ENCODE measurements around the gene LRGUK. TPM values are rescaled to one million over a fixed set of nuclear protein-coding genes. Genes with fewer than 3 reads are reported as not detected.

LRGUK gene
- total RNA-seq, 4 donors from 2014 or later, result 0.10 TPM; not detected in 3

- Histone ChIP-seq H3K27me3 (no peaks in the 10 kb centered on the region), H3K36me3 (no peaks in the 10 kb centered on the region), H3K27ac (no peak overlapping the region), H3K4me1 (no peaks in the 10 kb centered on the region), H3K4me3 (no peak overlapping the region), H3K9me3 (no peaks in the 10 kb centered on the region)
- no peak for ATAC-seq
- TF ChIP-seq CTCF (IDR thresholded peaks at IDR 0.05 in 4 of 5, conservative IDR thresholded peaks at IDR 0.05 in 1 of 5), result no peak
- TF ChIP-seq POLR2A (IDR thresholded peaks at IDR 0.05), result no peak
- intact Hi-C loops (cut with DNase I; ENCODE audit: low total_unique reads), result no loop called here
- no peak for DNase-seq
- in situ Hi-C loops (cut with MboI; ENCODE audit: low sequenced_read_pairs in 4 of 4), result loop anchor here in 1 of 4 donors (10.0 kb wide), 1 partner anchor 193 kb away; the partner anchor contains the start of gene SLC35B4
Measured at GRCh38 chr7:134121632-134122139, 5.5 kb upstream of the LRGUK start.

- ATAC-seq (no peak), DNase-seq (no peak)
- Histone ChIP-seq H3K27ac (no peak overlapping the region), H3K4me1 (peaks cover 4% of the 10 kb centered on the region in 2 donors), H3K36me3 (no peaks in the 10 kb centered on the region), H3K27me3 (no peaks in the 10 kb centered on the region), H3K9me3 (no peaks in the 10 kb centered on the region), H3K4me3 (no peak overlapping the region)
- TF ChIP-seq POLR2A (IDR thresholded peaks at IDR 0.05), result no peak
- TF ChIP-seq CTCF (IDR thresholded peaks at IDR 0.05 in 4 of 5, conservative IDR thresholded peaks at IDR 0.05 in 1 of 5), result no peak
- intact Hi-C loops (cut with DNase I; ENCODE audit: low total_unique reads) (no loop called here), in situ Hi-C loops (cut with MboI; ENCODE audit: low sequenced_read_pairs in 4 of 4) (loop anchor here in 1 of 4 donors (10.0 kb wide), 1 partner anchor 192 kb away; the partner anchor contains the start of gene SLC35B4)
Measured at GRCh38 chr7:134122980-134123379, 4.2 kb upstream of the LRGUK start.

- Histone ChIP-seq H3K4me1 (peaks cover 4 to 5% of the 10 kb centered on the region in 2 donors), H3K4me3 (no peak overlapping the region), H3K27ac (no peak overlapping the region), H3K27me3 (no peaks in the 10 kb centered on the region), H3K9me3 (no peaks in the 10 kb centered on the region), H3K36me3 (no peaks in the 10 kb centered on the region)
- ATAC-seq, result no peak
- intact Hi-C loops (cut with DNase I; ENCODE audit: low total_unique reads) (no loop called here), in situ Hi-C loops (cut with MboI; ENCODE audit: low sequenced_read_pairs in 4 of 4) (loop anchor here in 2 of 4 donors (10.0 to 25.0 kb wide), 2 partner anchors 189 to 1111 kb away; partner anchors contain the start of genes SLC35B4 (in 1 of the 2) and STRA8 (in 1 of the 2))
- DNase-seq, result no peak
- TF ChIP-seq CTCF (IDR thresholded peaks at IDR 0.05 in 4 of 5, conservative IDR thresholded peaks at IDR 0.05 in 1 of 5) (no peak), POLR2A (IDR thresholded peaks at IDR 0.05) (no peak)
Measured at GRCh38 chr7:134126146-134126545, 994 bp upstream of the LRGUK start.

GRCh38 chr7:134126596-134126965, 559 bp upstream of the LRGUK start:
- Histone ChIP-seq H3K27me3 (no peaks in the 10 kb centered on the region), H3K9me3 (no peaks in the 10 kb centered on the region), H3K4me3 (peak overlapping the region; percentile 70 to 84 (median 74)), H3K36me3 (no peaks in the 10 kb centered on the region), H3K27ac (no peak overlapping the region), H3K4me1 (peaks cover 4 to 5% of the 10 kb centered on the region in 2 donors)
- no peak for DNase-seq
- no peak for ATAC-seq
- in situ Hi-C loops (cut with MboI; ENCODE audit: low sequenced_read_pairs in 4 of 4) (loop anchor here in 2 of 4 donors (10.0 to 25.0 kb wide), 2 partner anchors 188 to 1111 kb away; partner anchors contain the start of genes SLC35B4 (in 1 of the 2) and STRA8 (in 1 of the 2)), intact Hi-C loops (cut with DNase I; ENCODE audit: low total_unique reads) (no loop called here)
- TF ChIP-seq CTCF (IDR thresholded peaks at IDR 0.05 in 4 of 5, conservative IDR thresholded peaks at IDR 0.05 in 1 of 5) (no peak), POLR2A (IDR thresholded peaks at IDR 0.05) (no peak)
